Measurements from ENCODE around the gene TSPAN13. TPM values are rescaled to one million over a fixed set of nuclear protein-coding genes. Genes with fewer than 3 reads are reported as not detected.

The TSPAN13 gene
- total RNA-seq, 2 donors from 2014 or later, result 7.8 to 8.5 TPM

DNA sequence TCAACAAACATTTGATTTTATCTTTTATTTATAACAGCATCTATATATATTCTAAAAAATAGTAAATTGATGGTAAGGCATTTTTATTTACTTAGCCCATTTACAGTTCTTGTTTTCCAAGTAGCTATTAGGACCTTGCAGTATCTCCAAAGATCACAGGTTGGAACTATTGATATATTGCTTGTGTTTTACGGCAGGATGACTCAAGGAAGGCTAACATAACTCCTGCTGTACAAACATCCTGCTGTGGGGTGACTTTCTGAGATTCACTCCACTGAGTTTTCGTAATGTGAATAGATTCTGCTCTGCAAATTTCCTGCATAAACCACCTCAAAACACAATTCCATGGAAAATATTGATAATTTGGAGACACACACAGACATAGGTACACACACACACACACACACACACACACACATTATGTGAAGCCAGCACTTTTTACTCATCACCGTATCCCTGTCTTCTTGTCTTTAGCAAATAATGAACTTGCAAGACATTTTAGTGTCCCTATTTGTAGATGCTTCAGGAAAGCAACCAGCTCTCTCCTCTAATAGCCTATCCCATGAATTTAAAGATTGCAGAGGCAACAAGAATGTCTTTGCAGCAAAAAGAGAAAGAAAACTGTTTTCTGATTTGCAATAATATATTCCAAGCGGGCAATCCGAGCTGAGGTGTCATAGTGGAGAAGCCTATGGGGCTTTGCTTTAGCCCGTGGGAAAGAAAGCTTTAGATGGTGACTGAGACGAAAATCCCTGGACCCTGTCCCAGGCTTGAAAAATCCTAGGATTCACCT lies 50.5 kb downstream of the TSPAN13 start:
- intact Hi-C loops (cut with DNase I), result no loop called here
- no peak for DNase-seq (ENCODE audit: low spot score)

DNA sequence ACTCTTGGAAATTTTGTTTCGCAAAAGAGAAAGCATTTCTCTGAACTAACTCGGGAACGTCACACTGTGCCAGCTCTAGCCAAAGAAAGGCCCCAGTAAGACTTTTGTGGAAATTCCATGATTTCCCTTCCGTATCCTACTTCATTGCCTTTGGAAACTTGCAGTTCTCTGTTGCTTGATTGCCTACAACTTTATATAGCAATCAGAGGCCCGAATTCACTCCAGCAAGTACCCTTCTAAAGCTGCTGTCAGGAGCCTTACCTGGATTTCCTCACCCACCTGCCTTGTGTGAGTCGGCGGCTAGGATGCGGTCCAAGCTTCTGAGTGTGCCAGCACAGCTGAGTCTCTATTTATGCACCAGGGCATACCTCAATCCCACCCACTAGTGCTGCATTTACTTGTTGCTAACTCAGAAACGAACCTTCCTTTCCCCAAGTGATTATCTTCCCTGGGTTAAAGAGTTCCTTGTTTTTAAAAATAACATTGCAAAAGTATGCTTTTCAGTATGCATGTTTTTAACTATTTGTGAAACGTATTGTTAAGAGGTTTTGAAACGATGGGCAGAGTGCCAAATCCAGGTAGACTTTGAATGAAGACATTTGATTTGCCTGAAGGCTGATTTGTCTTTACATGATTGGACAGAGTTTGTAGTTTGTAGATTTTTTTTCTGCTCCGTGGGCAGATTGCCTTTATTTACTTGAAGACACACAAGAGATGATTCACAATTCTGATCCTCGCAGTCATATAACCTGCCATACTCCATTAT lies 51.3 kb downstream of the TSPAN13 start, which contains the start of gene AGR2:
AGR2 (minus strand) TSS at position 326 of the 766 bp plus-strand sequence. CDS start 3,203 bp downstream, outside the sequence.
- intact Hi-C loops (cut with DNase I), result no loop called here
- DNase-seq (ENCODE audit: low spot score), result no peak

DNA sequence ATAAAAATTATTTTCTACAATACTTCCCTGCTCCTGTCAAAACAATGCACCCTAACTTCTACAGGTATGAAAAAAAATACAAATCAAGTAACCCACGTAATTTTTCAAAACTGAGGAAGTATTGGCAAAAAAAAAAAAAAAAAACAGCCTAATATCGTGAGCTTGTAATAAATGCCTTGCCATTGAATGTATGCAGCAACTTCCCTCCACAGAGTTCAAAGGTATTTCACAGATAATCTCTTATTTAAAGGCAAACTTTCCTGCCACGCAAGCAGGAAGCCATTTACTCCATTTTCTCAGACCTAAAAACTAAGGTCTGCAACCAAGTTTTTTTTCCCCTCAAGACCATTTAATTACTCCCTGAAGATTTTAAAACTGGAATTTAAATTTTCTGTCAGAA lies 51.9 kb downstream of the TSPAN13 start:
- intact Hi-C loops (cut with DNase I), result no loop called here
- DNase-seq (ENCODE audit: low spot score), result no peak

DNA sequence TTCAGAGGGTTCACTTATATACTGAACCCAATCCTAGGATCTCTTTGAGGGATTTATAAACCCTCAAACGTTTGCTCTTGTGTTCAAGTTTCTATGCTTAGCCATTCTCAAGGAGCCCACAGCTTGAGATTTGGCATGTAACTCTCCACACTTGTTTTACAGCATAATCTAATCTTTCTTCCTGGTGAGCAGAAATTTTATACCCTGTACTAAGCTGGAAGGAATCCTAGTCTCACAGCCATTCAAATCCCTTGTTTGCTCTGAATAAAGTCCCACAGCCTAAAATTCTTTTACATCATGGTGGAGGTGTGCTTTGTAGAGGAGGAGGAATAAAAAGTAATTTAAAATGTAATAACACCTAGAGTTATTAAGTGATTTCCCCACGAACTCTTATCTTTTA lies 56.6 kb downstream of the TSPAN13 start:
- intact Hi-C loops (cut with DNase I), result no loop called here
- DNase-seq (ENCODE audit: low spot score), result no peak

DNA sequence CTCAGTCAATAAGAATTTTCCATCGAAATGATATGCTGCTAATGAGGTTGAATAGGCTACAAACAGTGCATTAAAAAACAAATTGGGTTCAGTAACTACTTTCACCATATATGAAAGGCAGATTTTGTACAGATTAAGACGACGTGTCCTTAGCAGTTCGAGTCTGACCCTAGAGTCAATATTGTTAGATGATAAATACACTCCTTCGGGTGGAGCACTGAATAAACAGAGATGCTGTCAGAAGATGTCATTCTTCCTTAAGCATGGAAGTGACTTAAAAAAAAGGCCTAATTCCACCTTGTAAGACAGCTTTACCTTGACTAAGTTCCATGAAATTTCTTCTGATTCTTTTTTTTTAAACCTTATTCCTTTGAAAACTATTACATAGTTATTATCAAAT lies 57.0 kb downstream of the TSPAN13 start:
- DNase-seq (ENCODE audit: low spot score), result no peak
- intact Hi-C loops (cut with DNase I), result no loop called here

DNA sequence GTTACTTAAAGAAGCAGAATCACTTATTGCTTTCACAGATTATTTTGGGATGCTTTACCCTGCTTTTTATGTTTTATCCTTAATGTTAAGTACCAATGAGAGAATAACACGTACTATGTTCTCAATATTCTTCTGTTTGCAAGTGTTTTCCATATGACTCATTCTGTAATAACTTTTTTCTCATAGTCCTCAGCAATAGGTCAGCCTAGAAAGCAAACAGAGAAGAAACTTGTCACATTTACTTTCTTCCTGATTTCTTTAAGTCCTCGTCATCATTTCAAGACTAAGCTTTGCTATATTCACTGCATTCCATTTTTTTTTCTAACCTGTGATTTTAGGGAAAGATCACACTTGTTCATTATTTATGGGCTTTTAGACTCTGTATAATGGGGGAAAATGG lies 58.0 kb downstream of the TSPAN13 start:
- intact Hi-C loops (cut with DNase I), result no loop called here
- no peak for DNase-seq (ENCODE audit: low spot score)

DNA sequence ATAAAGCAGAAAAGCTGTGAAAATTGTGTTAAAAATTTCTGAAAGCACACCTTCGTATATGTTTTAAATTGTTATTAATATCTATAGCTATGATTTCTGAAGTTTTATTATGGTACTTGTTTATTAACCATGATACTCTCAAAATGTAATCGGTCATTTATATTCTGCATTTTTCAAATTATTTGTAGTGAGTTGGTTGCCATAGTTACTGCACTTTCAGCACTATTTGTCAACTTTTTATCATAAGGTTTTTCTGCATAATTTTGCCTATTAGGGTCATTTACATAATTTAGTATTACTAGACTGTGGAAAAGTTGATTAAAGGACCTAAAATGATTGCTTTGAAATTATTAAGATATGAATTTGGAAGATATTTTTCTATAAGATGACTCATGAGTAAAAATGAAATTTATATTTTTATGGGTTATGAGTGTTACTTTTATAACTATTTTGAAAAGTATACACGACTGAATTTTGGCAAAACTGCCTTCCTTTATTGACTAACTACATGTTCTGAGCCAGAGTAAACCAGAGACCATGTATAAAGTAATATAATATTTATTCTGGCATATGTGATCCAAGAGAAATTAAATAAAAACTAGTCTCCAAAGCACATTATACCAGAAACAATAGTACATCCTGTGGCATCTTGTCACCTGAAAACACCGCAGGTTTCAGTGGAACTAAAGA lies 59.1 kb downstream of the TSPAN13 start:
- DNase-seq (ENCODE audit: low spot score), result no peak
- intact Hi-C loops (cut with DNase I), result no loop called here

DNA sequence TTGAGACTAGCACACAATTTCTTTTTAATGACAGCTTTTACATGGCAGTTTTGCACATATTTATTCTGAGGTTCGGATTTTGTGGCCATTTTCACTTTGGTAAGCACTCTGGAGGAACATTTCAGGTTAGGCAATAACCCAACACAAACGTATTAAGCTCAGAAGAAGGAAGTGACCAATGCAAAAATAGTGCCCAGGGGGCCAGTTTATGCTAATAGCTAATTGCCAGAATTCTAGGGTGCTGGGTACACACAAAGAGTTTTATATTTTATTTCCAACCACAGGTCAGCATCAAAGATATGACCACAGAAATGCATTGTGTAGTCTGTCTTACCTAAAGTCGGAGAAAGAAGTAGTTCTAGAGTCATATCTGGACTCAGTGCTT lies 59.7 kb downstream of the TSPAN13 start:
- DNase-seq (ENCODE audit: low spot score), result no peak

DNA sequence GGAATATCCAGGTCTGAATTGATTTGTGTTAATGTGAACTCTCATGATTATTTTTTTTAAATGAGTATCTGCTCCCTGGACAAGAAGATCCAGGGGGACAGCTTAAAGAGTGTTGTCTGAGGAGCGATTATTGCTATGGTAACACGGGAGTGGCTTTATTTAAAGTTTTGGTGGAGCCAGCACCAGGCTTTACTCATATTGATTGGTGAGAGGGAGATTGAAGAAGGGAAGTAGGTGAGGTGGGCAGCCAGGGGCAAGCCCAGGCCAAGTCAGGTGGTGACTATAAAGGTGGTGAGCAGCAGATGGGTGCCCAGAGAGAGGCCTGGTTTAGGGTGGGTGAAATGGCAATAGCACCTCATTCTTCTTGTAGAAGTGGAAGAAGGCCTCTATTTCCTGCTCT lies 61.4 kb downstream of the TSPAN13 start:
- intact Hi-C loops (cut with DNase I), result no loop called here

More for the DNA sequence above, 59.7 kb downstream of the TSPAN13 start:
- intact Hi-C loops (cut with DNase I), result no loop called here

DNA sequence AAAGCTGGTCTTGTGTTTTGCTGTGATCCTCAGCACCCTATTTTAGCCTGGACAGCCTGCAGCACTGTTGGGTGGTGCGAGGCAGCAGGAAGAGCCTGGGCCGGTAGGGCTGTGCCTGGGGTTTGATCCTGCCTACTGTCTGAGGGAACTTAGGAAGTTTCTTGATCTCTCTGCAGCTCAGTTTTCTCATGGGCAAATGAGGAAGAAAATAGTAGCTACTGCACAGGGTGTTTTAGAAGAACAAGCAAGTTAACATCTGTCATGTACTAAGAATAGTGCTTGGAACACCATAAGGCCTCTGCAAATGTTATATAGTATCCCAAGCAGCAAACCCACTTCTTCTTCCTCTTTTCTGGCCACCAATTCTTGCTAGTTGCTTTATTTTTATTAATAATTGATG lies 63.3 kb downstream of the TSPAN13 start:
- intact Hi-C loops (cut with DNase I), result no loop called here
- DNase-seq (ENCODE audit: low spot score), result no peak

More for the DNA sequence above, 61.4 kb downstream of the TSPAN13 start:
- no peak for DNase-seq (ENCODE audit: low spot score)

DNA sequence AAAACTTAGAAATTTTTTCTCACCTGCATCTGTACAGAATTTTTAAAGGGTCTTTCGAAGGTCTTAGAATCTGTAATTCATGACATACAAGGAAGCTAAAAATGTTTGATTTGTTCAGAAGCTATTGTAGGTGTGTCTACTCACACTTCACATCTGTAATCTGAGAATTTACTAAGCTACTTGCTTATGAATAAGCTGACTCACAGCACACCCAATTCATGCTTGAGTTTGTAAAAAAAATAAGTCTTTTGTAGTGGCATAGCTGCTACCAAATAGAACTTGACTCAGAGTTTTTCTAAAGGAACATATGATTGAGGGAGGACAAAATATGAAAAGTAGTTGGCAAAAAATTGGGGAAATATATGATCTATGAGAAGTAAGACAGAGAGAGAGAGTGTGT lies 64.0 kb downstream of the TSPAN13 start:
- no peak for DNase-seq (ENCODE audit: low spot score)
- intact Hi-C loops (cut with DNase I), result no loop called here

DNA sequence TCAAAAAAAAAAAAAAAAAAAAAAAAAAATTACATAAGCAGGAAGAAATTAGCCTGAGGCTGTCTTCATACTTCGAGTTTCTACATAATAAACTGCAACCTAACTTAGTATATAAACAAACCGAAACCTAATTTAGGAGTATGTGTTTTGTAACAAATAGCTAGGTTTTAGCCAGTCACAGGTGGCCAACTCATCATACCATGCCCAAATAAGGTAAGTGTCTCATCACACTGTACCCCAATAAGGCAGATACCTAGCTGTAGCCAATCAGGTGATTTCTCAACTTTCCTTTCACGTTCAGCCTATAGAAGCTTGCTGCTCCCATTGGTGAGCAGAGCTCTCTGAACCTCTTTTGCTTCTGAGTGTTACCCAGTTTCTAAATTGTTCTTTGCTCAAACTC lies 65.2 kb downstream of the TSPAN13 start:
- intact Hi-C loops (cut with DNase I), result no loop called here
- no peak for DNase-seq (ENCODE audit: low spot score)

DNA sequence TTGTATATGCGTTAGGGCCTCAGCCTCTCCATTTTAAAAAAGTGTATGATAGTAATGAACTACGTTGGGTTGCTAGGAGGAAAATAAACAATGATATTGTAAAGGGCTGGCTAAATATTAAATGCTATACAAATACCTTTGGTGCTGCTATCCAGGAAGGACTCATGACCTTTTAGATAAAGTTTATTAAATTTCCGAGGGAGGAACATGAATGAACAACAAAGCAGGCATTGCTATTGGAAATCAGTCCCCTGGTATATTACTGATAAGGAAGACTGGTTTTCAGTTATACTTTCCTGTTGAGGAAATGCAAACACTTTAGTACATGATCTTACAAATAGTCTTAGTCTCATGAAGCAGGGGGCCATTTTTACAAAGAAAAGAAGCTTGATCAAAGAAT lies 68.5 kb downstream of the TSPAN13 start:
- intact Hi-C loops (cut with DNase I), result no loop called here
- DNase-seq (ENCODE audit: low spot score), result no peak

DNA sequence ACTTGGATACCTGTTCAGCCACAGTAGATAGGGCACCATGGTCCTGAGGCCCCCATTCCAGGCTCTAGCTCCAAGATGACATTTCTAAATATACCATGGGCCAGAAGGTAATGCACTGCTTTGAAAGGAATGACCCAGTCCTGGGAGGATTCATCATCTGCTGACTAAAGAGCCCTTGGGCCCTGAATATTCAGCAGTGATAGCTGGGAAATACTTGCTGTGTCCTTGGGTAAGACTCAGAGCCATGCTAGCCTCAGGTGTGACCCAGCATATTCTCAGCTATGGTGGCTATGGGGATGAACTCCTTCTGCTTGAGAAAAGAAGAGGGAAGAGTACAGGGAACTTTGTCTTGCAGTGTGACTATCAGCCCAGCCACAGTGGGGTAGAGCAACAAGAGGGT lies 72.5 kb downstream of the TSPAN13 start:
- DNase-seq (ENCODE audit: low spot score), result no peak
- intact Hi-C loops (cut with DNase I), result no loop called here

DNA sequence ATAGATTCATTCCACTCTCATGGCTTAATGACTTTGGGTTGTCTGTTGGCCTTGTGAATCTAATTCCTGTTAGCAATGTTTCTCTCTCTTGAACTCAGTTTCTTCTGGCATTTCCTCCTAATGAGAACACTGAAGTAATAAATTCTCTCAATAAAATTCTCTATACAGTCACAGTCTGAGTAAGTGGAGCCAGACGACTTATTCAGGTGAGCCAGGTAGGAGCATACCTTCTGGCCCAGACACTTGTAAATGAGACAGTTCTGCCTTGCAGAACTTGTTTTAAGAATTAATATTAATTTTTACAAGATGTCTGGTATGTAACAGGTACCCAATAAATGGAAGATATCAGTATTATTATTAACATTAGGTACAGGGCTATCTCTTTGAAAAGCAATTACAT lies 79.8 kb downstream of the TSPAN13 start:
- intact Hi-C loops (cut with DNase I), result no loop called here
- no peak for DNase-seq (ENCODE audit: low spot score)

Other genes with a start within 250 kb of the TSPAN13 start
- not detected for gene LRRC72, start 226.9 kb upstream of the TSPAN13 start, total RNA-seq
- gene ANKMY2, start 108.0 kb upstream of the TSPAN13 start, total RNA-seq, result 10 to 100 TPM; 14.6 to 14.8 TPM
- gene BZW2, start 107.6 kb upstream of the TSPAN13 start, total RNA-seq, result 10 to 100 TPM; 25.1 to 31.3 TPM
- not detected for gene AGR2, start 51.2 kb downstream of the TSPAN13 start, total RNA-seq
- gene AGR3, start 128.2 kb downstream of the TSPAN13 start, total RNA-seq, result not detected

All from posterior vena cava (tissue), 2 donors.